Esophagus squamous epithelium (tissue), 4 donors: ENCODE data around the gene DISP3.

Experiments
- CTCF ChIP-seq, 6 experiments: fragments of 450-650 bp in 4 of 6; fragments of 200-600 bp in 2 of 6; sonication (generic) in 2 of 6; IDR thresholded peaks; one replicate each; pipeline ENCODE4 v1.5.1; 2016 to 2019; ENCODE audit warnings: antibody characterized with exemption in 6 of 6, mild to moderate bottlenecking in 4 of 6, moderate library complexity in 4 of 6
- POLR2A ChIP-seq, 4 donors: fragments of 450-650 bp; IDR thresholded peaks; one replicate each; pipeline ENCODE4 v1.6.1; 2017; ENCODE audit warnings: antibody characterized with exemption in 4 of 4, mild to moderate bottlenecking in 4 of 4, moderate library complexity in 3 of 4

GRCh38 chr1:11483581-11484320, 4.8 kb downstream of the DISP3 start:
- TF ChIP-seq POLR2A (IDR thresholded peaks at IDR 0.05) = no peak
- TF ChIP-seq CTCF (IDR thresholded peaks at IDR 0.05) = no peak
